ENCODE measurements around the gene ADAM17.

ADAM17 gene

GRCh38 chr2:9574331-9574730 lies 18.7 kb upstream of the ADAM17 start:
- TF ChIP-seq GATA2 (IDR thresholded peaks at IDR 0.05; ENCODE audit: low read depth, low read length) (no peak), GATA3 (IDR thresholded peaks at IDR 0.05; ENCODE audit: low read depth, low read length) (no peak)

DNA sequence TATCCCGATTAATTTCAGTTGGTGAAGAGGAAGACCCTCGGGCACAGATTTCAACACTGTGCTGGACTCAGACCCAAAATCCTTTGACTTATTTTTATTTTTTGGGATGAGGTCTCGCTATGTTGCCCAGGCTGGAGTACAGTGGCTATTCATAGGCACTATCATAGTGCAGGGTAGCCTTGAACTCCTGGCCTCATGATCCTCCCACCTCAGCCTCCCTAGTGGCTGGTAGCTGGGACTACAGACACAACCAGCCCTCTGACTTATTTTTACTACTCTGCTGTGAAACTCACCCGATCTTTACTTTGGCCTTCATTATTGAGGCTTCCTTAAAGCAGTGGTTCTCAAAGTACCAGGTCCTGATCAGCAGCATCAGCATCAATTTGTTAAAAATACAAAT lies 18.2 kb upstream of the ADAM17 start:
- TF ChIP-seq GATA3 (IDR thresholded peaks at IDR 0.05; ENCODE audit: low read depth, low read length) = no peak
- no peak for TF ChIP-seq GATA2 (IDR thresholded peaks at IDR 0.05; ENCODE audit: low read depth, low read length)

DNA sequence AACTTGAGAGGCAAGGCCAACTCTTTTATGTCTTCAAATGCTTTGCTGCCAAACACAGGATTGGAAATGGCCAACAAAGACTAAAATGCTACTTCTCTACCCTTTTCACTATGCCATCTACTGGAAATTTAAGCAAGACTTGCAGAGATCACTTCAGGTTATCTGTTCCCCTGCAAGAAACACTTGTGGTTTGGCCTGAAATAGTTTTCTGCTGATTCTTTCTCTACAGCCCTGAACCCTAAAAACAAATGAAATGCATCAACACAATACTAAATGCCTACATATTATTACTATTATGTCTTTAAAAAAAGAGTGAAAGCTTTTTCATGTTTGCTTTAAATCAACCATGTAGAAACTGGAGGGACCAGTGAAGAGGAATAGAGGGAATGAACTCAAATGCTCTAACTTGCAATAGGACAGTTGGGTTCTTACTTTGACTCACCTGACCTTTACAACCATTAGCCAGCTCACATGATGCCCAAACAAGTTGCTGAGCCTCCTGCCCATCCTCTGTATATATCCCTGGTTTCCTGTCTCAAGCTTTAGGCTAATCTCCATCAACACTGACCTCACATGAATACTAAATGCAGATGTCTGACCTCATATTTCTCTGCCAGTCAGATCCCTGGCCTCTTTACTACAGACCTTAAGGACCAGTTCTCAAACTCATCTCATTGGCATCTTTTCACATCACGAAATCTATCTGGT lies 17.5 kb upstream of the ADAM17 start:
- TF ChIP-seq GATA3 (IDR thresholded peaks at IDR 0.05; ENCODE audit: low read depth, low read length) = no peak
- no peak for TF ChIP-seq GATA2 (IDR thresholded peaks at IDR 0.05; ENCODE audit: low read depth, low read length)

DNA sequence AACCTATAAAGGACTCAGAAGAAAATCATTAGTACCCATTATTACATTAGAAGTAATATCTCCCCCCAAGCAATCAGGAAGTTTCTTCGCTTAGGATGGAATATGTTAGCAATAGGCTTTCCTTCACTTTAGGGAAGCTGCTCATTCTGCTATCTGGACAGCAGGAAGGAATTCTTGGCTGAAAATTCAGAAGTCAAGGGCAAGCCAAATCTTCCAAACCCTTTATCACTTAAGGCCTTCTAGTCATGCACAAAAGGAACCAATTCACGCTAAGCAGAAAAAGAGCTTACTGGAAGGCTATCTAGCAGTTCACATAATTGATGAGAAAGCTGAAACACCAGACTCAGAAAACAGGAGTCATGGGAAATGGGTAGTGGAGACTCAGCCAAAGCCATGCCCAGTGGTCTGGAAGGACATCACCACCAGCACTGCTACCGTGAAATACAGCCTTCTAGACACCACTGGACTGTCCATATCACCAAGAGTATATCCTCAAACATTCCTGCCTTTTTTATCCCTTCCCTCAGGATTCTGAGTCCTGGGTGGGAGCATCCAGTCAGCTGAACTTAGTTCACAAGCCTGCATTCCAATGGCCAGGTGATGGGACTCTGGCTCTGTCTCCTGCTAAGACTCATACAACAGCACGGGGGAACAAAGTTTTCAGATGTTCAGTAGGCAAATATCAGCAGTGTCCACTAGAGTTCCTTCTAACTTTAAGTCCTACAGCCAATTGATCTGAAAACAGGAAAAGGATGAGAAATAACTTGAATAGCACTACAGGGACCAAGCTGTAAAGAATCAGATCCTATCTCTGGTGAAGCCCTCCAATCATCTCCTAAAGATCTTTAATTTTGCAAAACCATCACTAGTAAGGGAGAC lies 14.8 kb upstream of the ADAM17 start:
- TF ChIP-seq GATA2 (IDR thresholded peaks at IDR 0.05; ENCODE audit: low read depth, low read length) = no peak
- TF ChIP-seq GATA3 (IDR thresholded peaks at IDR 0.05; ENCODE audit: low read depth, low read length) = no peak

DNA sequence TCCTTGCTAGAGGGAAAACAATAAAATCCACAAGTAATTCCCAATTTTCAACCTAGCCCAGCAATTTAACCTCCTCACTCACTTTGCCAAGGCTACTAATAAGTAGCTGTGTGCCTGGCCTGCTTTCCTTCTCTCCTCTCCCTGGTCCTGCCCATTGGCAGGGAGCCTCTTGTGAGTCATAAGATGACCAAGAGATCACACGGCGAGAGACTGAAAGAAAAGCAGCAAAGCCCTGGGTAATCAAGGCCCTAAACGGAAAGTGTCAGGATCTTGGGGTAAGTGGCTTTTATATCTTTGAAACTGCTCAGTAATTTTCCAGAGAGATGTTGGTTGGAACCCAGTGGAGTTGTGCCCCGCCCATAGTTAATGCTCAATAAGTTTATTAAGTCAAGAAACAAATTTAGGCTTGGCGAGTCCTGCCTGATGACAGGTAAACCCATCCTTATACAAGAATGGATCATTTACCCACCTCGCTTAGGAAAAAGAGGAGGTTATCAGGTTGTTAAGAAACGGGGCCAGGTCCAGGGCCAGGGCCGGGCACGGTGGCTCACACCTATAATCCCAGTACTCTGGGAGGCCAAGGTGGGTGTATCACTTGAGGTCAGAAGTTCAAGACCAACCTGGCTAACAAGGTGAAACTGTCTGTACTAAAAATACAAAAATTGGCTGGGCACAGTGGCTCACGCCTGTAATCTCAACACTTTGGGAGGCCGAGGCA lies 10.0 kb upstream of the ADAM17 start:
- no peak for TF ChIP-seq GATA3 (IDR thresholded peaks at IDR 0.05; ENCODE audit: low read depth, low read length)

DNA sequence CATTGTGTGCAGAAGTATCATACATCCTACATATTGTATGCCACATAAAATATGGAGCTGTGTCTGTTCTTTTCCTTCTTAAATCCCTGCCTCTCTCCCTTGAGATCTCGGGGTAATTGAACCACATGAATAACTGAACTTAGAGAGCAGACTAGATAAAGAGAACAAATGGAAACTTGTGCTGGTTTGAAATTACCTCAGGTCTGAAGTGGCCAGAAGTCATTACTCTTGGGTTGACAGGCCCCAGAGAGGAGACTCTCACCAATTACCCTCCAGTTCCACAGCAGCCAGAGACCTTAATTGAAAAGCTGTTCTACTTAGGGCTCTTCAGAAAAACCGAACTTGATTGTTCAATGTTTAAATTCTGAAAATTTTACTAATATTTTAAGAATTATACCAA lies 5.0 kb upstream of the ADAM17 start:
- TF ChIP-seq GATA3 (IDR thresholded peaks at IDR 0.05; ENCODE audit: low read depth, low read length) (no peak), GATA2 (IDR thresholded peaks at IDR 0.05; ENCODE audit: low read depth, low read length) (no peak)

- TF ChIP-seq GATA2 (IDR thresholded peaks at IDR 0.05; ENCODE audit: low read depth, low read length) (no peak), GATA3 (IDR thresholded peaks at IDR 0.05; ENCODE audit: low read depth, low read length) (no peak)
These were observed 3.3 kb upstream of the ADAM17 start for GRCh38 chr2:9558948-9559381.

DNA sequence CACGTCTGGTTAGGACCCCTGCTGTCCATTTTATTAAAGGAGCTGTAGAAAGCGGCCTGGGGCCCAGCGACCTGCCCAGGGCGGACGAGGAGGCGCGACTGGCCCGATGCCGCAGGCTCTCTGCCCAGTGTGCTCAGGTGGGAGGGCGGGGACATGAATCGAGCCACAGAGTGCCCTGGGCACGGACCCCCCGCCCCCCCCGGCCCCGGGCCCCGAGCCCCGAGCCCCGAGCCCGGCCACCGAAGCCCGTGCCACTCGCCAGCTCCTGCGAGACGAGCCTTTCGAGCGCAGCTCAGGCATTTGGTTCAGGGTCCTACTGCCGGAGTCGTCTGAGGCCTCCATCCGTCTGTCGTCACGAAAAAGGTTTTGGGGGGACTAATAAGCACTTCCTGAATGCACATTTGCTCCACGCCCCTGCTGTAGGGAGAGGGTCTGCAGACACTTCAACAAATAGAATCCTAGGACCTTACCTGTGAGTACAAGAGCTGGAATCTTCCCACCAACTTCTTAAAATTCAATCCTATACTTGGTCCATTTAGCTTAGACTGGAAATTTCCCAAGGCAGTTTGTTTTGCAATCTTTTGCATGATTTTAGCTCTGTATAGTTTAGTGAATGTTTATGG lies 602 bp upstream of the ADAM17 start:
- no peak for TF ChIP-seq GATA2 (IDR thresholded peaks at IDR 0.05; ENCODE audit: low read depth, low read length)
- no peak for TF ChIP-seq GATA3 (IDR thresholded peaks at IDR 0.05; ENCODE audit: low read depth, low read length)

GRCh38 chr2:9554921-9555296 lies 721 bp downstream of the ADAM17 start:
- no peak for TF ChIP-seq GATA2 (IDR thresholded peaks at IDR 0.05; ENCODE audit: low read depth, low read length)
- no peak for TF ChIP-seq GATA3 (IDR thresholded peaks at IDR 0.05; ENCODE audit: low read depth, low read length)

DNA sequence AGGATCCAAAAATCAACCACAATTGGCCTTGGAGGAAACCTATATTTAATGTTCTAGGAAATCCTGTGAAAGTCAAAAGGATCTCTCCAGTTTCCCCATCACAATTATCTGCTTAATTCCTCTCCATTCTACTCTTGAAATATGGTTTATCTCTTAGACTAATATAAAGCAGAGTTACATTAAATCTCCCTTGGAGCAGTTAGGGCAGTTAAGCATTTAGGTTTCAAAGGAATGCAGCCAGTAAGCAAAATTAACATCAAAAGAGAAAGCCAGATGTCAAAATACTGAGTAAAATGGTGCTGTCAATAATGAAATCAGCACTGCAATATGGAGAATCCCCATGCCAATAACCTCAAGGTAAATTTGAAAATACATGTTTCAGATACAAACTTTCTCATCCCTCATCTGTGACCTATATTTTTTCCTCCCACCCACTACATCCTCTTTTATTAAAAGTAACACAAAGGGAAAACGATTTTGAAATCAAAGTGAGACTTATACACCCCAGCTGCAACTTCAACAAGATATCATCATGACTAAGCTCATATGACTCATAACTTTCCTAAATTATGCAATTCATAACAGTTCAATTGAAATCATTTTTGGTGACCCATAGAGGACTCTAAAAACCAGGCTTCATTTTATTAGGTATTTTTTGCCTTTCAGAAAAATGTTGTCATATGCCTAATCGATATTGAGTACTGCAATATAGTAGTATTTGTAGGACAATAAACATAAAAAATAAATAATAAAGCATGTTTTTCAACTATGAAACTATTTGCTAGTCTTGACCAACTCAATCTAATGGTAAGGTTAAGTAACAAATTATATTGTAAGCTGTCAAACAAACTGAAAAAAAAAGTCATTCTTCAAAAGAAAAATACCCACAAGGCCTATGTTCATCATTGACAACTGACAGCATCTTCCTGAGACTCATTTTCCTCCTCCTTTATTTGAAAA lies 3.1 kb downstream of the ADAM17 start:
- TF ChIP-seq GATA2 (IDR thresholded peaks at IDR 0.05; ENCODE audit: low read depth, low read length) = no peak
- TF ChIP-seq GATA3 (IDR thresholded peaks at IDR 0.05; ENCODE audit: low read depth, low read length) = no peak

- TF ChIP-seq GATA3 (IDR thresholded peaks at IDR 0.05; ENCODE audit: low read depth, low read length) = no peak
- TF ChIP-seq GATA2 (IDR thresholded peaks at IDR 0.05; ENCODE audit: low read depth, low read length) = no peak
These were observed 6.2 kb downstream of the ADAM17 start for GRCh38 chr2:9549420-9549819.

GRCh38 chr2:9548506-9548905 lies 7.1 kb downstream of the ADAM17 start:
- TF ChIP-seq GATA2 (IDR thresholded peaks at IDR 0.05; ENCODE audit: low read depth, low read length) = no peak
- TF ChIP-seq GATA3 (IDR thresholded peaks at IDR 0.05; ENCODE audit: low read depth, low read length) = no peak
